HL-60 (cell line): ENCODE measurements around the gene MYL6B.

Experiments
- CTCF ChIP-seq: IDR thresholded peaks from one replicate; pipeline ENCODE4 v1.5.1; 2011; ENCODE audit warnings: low read length, control low read depth, inconsistent platforms; ENCODE audit not compliant: insufficient read depth
- POLR2AphosphoS5 ChIP-seq: IDR thresholded peaks from 2 replicates; pipeline ENCODE4 v1.6.1; 2012; ENCODE audit warnings: low read depth
- REST ChIP-seq: IDR thresholded peaks from 2 replicates; pipeline ENCODE4 v1.6.1; 2012; ENCODE audit warnings: low read depth; ENCODE audit not compliant: insufficient replicate concordance

- TF ChIP-seq CTCF (no peak), POLR2AphosphoS5 (no peak), REST (no peak)
Observed at GRCh38 chr12:56161690-56162351, 9.4 kb downstream of the MYL6B start.
